GM19468 (cell line): ENCODE data around the gene TOB1.

Experiments
- ATAC-seq: cut with Tn5 transposase; IDR thresholded peaks from one replicate; pipeline ENCODE4 v1.9.1; 2021; ENCODE audit warnings: mild to moderate bottlenecking, moderate library complexity, moderate number of reproducible peaks; ENCODE audit not compliant: unreplicated experiment; ENCODE audit errors: extremely low read depth

Gene TOB1

DNA sequence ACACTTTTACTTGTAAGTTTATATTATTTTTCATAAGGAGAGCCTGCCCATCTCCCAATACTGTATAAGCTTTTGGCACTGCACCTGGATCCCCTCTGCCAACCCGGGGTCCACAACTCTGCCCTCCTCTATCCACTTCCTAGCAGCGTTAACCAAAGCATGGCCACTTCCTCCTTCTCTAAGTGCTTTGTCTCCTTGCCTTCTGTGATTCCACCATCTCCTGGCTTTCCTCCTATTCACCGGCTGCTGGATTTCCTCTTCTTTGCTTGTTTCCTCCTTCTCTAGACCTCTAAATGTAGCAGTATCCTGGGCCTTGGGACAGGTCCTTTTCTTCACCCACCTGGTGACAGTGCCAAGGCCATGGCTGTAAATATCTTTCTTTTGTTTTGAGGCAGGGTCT lies 50.8 kb downstream of the TOB1 start:
- ATAC-seq, result no peak

- ATAC-seq, result no peak
Observed at GRCh38 chr17:50813583-50813982, 52.6 kb downstream of the TOB1 start.
